Gastrocnemius medialis (tissue), 4 donors: ENCODE measurements around the gene POU3F1. TPM values are rescaled to one million over a fixed set of nuclear protein-coding genes. Genes with fewer than 3 reads are reported as not detected.

Experiments
- ATAC-seq, 2 donors: fragments of 150-250 bp; one replicate each; pipeline ENCODE4 v1.9.1; 2016
- DNase-seq, 2 donors: peaks; one replicate each; pipeline ENCODE4 v3.0.0-alpha.2; 2019
- H3K27ac ChIP-seq, 4 donors: fragments of 200-600 bp; sonication (generic); 1 replicate in 1 of 4; 2 replicates in 3 of 4; pipeline ENCODE4 v1.5.1; 2016 to 2018; ENCODE audit warnings: mild to moderate bottlenecking in 2 of 4, moderate library complexity in 1 of 4
- H3K27me3 ChIP-seq, 3 donors: fragments of 200-600 bp; sonication (generic) in 2 of 3; 1 replicate in 1 of 3; 2 replicates in 2 of 3; pipeline versions ENCODE4 v1.5.1 to v1.6.0; 2016 to 2019; ENCODE audit warnings: mild to moderate bottlenecking in 1 of 3, moderate library complexity in 1 of 3
- H3K36me3 ChIP-seq, 2 donors: fragments of 200-600 bp; sonication (generic) in 1 of 2; one replicate each; pipeline ENCODE4 v1.5.1; 2017 to 2018
- H3K4me1 ChIP-seq, 2 donors: fragments of 200-600 bp; sonication (generic) in 1 of 2; one replicate each; pipeline ENCODE4 v1.5.1; 2016 to 2017; ENCODE audit warnings: mild to moderate bottlenecking in 2 of 2
- H3K4me3 ChIP-seq, 4 donors: fragments of 200-600 bp; sonication (generic) in 3 of 4; 1 replicate in 1 of 4; 2 replicates in 3 of 4; pipeline ENCODE4 v1.5.1; 2016 to 2019; ENCODE audit warnings: mild to moderate bottlenecking in 2 of 4
- H3K9me3 ChIP-seq, 3 donors: fragments of 200-600 bp; sonication (generic) in 2 of 3; 1 replicate in 1 of 3; 2 replicates in 2 of 3; pipeline ENCODE4 v1.5.1; 2016 to 2019
- POLR2A ChIP-seq, 2 donors: fragments of 450-650 bp; IDR thresholded peaks; one replicate each; pipeline ENCODE4 v1.6.1; 2017; ENCODE audit warnings: antibody characterized with exemption in 2 of 2, mild to moderate bottlenecking in 2 of 2, moderate library complexity in 2 of 2
- in situ Hi-C, 4 donors: fragments of 200-750 bp; cut with MboI; loops; one replicate each; pipeline versions ENCODE4 v1.15.0 to v1.8.0; 2017; ENCODE audit warnings: low sequenced_read_pairs in 4 of 4
- intact Hi-C: fragments of 100-400 bp; cut with DNase I; formaldehyde crosslinking; loops from one replicate; pipeline ENCODE4 v1.15.1; 2023; ENCODE audit warnings: low total_unique reads
- total RNA-seq, 4 donors: library from RNA; depleted of rRNA; stranded (reverse); fragments of >200 nt; gene quantifications; one replicate each; pipeline versions ENCODE4 v1.1.0 to v1.2.3, GENCODE V29; 2016
- TF ChIP-seq, protein P1 (sequence below), 5 experiments: fragments of 450-650 bp in 3 of 5; fragments of 200-600 bp in 2 of 5; sonication (generic) in 2 of 5; IDR thresholded peaks in 4 of 5; conservative IDR thresholded peaks in 1 of 5; 1 replicate in 4 of 5; 2 replicates in 1 of 5; pipeline ENCODE4 v1.5.1; 2016 to 2019; ENCODE audit warnings: antibody characterized with exemption in 5 of 5, mild to moderate bottlenecking in 3 of 5, moderate library complexity in 3 of 5

Gene POU3F1
- total RNA-seq, 4 donors from 2014 or later, result 0.13 to 2.3 (median 0.69) TPM

DNA sequence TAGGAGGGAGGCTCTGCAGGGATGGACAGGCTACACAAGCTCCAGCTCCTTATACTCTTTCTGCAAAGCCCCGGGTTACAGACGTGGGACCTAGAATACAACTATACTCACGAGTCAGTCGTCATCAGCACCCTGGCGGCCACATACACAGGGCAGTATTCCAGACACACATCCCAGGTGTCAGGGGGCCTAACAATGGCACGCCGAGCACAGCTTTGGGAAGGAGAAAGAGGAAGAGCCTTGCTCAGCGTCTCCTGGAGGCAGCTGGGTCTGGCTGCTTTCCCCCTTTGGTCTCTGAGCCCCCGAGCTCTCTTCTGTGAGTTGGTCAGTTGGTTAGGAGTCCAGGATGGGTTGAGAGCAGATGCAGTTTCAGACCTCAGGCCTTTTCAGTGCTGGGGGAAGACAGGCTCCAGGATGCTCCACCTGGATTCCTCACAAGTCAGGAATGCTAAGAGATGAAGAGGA lies 4.5 kb upstream of the POU3F1 start:
- no peaks in the 10 kb centered on the region for H3K36me3 ChIP-seq
- peaks cover 0 to 5% (median 0%) of the 10 kb centered on the region in 3 donors for H3K27me3 ChIP-seq
- ATAC-seq (no peak), DNase-seq (no peak)
- no peak overlapping the region for H3K4me3 ChIP-seq
- TF ChIP-seq, protein P1, sequence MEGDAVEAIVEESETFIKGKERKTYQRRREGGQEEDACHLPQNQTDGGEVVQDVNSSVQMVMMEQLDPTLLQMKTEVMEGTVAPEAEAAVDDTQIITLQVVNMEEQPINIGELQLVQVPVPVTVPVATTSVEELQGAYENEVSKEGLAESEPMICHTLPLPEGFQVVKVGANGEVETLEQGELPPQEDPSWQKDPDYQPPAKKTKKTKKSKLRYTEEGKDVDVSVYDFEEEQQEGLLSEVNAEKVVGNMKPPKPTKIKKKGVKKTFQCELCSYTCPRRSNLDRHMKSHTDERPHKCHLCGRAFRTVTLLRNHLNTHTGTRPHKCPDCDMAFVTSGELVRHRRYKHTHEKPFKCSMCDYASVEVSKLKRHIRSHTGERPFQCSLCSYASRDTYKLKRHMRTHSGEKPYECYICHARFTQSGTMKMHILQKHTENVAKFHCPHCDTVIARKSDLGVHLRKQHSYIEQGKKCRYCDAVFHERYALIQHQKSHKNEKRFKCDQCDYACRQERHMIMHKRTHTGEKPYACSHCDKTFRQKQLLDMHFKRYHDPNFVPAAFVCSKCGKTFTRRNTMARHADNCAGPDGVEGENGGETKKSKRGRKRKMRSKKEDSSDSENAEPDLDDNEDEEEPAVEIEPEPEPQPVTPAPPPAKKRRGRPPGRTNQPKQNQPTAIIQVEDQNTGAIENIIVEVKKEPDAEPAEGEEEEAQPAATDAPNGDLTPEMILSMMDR (IDR thresholded peaks at IDR 0.05 in 4 of 5, conservative IDR thresholded peaks at IDR 0.05 in 1 of 5), result no peak
- TF ChIP-seq POLR2A (IDR thresholded peaks at IDR 0.05), result no peak
- H3K9me3 ChIP-seq, result no peaks in the 10 kb centered on the region
- H3K4me1 ChIP-seq, result peaks cover 0 to 8% of the 10 kb centered on the region in 2 donors
- no peak overlapping the region for H3K27ac ChIP-seq
- intact Hi-C loops (no loop called here), in situ Hi-C loops (loop anchor here in 2 of 4 donors (25.0 kb wide), 2 partner anchors 761 to 786 kb away; no protein-coding TSS in a partner anchor)

DNA sequence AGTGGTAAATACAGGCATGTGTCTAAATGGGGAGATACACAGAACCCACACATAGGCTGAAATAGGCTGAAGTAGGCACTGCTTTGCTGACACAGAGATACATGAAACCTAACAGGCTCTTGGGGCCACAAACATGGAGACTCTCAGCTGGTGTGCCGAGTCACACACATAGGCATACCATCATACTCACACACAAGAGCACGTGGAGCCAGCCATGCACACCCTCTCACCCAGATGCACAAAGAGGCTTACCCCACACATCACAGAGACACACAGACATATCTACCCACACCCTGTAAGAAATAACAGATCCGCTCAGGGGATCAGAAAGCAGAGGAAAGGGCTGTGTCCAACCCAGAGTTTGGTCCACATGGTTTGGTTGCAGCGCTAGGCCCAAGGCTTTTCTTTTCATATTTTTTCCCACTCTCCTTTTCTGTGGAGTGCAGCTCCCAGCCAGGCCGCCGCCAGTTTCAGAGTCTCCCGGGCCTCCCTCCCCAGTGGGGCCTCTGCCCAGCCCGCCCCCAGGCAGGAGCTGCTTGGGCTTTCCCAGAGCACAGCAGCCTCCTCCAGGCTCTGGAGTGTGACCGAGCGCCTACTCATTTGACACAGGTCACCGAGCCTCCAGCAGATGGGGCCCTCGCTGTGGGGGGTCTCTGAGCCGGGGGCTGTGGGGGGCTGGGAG lies 3.9 kb upstream of the POU3F1 start:
- Histone ChIP-seq H3K27ac (no peak overlapping the region), H3K4me1 (peaks cover 3 to 10% of the 10 kb centered on the region in 2 donors)

GRCh38 chr1:38047603-38048141 lies 1.1 kb upstream of the POU3F1 start:
- H3K9me3 ChIP-seq, result no peaks in the 10 kb centered on the region
- in situ Hi-C loops (no loop called here), intact Hi-C loops (loop anchor here (2.0 kb wide), 1 partner anchor 57 kb away; the partner anchor contains the start of gene SF3A3)
- H3K4me1 ChIP-seq, result peaks cover 17 to 24% of the 10 kb centered on the region in 2 donors
- H3K27ac ChIP-seq, result peak overlapping the region; percentile 61 to 72 (median 64)
- no peak for DNase-seq
- peak overlapping the region; percentile 68 to 88 (median 80) for H3K4me3 ChIP-seq
- no peak for ATAC-seq
- H3K36me3 ChIP-seq, result no peaks in the 10 kb centered on the region
- TF ChIP-seq, protein P1 (IDR thresholded peaks at IDR 0.05 in 4 of 5, conservative IDR thresholded peaks at IDR 0.05 in 1 of 5), result no peak
- H3K27me3 ChIP-seq, result peaks cover 29 to 33% (median 30%) of the 10 kb centered on the region in 3 donors

More for the DNA sequence above, 3.9 kb upstream of the POU3F1 start:
- DNase-seq, result no peak
- Histone ChIP-seq H3K9me3 (no peaks in the 10 kb centered on the region), H3K4me3 (no peak overlapping the region), H3K36me3 (no peaks in the 10 kb centered on the region), H3K27me3 (peaks cover 2 to 7% (median 4%) of the 10 kb centered on the region in 3 donors)
- ATAC-seq, result no peak
- TF ChIP-seq, protein P1 (IDR thresholded peaks at IDR 0.05 in 4 of 5, conservative IDR thresholded peaks at IDR 0.05 in 1 of 5), result no peak
- TF ChIP-seq POLR2A (IDR thresholded peaks at IDR 0.05), result no peak
- in situ Hi-C loops, result loop anchor here in 2 of 4 donors (25.0 kb wide), 2 partner anchors 762 to 787 kb away; no protein-coding TSS in a partner anchor
- intact Hi-C loops, result no loop called here

DNA sequence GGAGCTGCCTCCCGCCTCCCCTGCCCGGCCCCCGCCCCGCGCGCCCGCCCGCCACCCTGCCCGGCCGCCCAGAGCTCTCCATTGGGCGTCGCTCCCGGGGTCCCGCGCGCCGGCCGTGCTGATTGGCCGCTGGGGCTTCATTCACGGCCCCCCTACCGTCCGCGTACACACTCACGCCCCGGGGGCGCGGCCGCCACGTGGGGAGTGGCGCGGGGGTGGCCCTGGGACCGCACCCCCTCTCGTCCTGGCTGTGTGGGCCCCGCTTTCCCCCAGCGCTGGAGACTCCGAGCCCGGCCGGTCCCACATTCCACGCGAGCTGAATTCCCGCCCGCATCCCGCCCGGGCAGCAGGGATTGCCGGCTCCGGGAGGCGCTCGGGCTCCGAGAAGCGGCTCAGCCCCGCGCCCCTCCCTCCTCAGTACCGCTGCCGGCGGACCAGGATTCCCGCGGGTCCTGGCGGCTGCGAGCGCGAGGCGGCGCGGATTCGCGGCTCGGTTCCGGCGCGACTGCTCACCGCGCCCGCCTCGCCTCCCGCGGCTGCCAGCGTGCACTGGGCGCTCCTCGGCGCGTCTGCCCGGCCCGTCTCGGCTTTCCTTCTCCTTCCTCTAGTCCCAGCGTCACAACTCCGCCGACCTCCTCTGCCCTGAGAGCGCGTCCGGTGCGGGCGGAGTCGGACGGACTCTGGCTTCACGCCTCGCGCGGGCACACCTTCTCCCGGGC lies 450 bp upstream of the POU3F1 start:
- intact Hi-C loops (loop anchor here (2.0 kb wide), 1 partner anchor 56 kb away; the partner anchor contains the start of gene SF3A3), in situ Hi-C loops (no loop called here)
- peaks cover 17 to 24% of the 10 kb centered on the region in 2 donors for H3K4me1 ChIP-seq
- H3K27me3 ChIP-seq, result peaks cover 35 to 39% (median 36%) of the 10 kb centered on the region in 3 donors
- TF ChIP-seq, protein P1 (IDR thresholded peaks at IDR 0.05 in 4 of 5, conservative IDR thresholded peaks at IDR 0.05 in 1 of 5), result no peak
- peak in 1 of 2 donors; percentile 47 for TF ChIP-seq POLR2A (IDR thresholded peaks at IDR 0.05)
- peak overlapping the region; percentile 68 to 88 (median 80) for H3K4me3 ChIP-seq
- H3K36me3 ChIP-seq, result no peaks in the 10 kb centered on the region
- DNase-seq (peak; percentile 74 to 78), ATAC-seq (peak; percentile 76 to 78)
- H3K9me3 ChIP-seq, result no peaks in the 10 kb centered on the region
- peak overlapping the region; percentile 61 to 72 (median 64) for H3K27ac ChIP-seq
